ENCODE measurements around the gene NID2.

Gene NID2

DNA sequence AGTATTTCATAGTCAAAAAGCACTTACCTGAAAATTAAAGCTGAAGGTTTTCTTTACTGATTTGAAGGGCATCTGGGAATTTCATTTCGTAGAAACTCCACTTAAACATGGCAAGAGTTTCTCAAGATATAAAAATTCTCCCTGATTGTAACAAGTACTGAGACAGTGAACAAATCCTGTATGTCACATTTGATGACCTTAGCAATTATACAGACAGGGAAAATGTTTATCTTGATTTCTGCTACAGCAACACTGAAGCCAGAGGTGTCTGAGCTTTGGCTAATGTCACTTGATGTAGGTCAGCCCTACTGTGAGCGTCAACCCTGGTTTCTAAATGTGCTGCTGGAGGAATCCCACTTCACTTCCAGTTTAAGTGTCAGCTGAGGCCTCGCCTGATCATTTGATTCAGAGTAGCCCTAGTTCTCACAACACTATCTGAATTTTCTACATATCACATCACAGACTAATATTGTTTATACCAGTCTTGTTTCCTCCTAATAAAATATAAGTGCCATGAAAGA is 58.6 kb downstream of the NID2 start:
- Histone ChIP-seq H3K9ac (ENCODE audit: low read length) (no peak overlapping the region), H3K36me3 (ENCODE audit: insufficient read depth, low read length) (peaks cover 86% of the 10 kb centered on the region), H3K27me3 (ENCODE audit: control insufficient read depth in 1 of 2, insufficient read depth in 2 of 2, low read length in 2 of 2) (no peaks in the 10 kb centered on the region), H3K4me3 (ENCODE audit: low read depth in 1 of 2, low read length in 2 of 2) (no peak overlapping the region), H3K4me1 (ENCODE audit: insufficient read depth, low read length) (peaks cover 18% of the 10 kb centered on the region), H3K9me3 (ENCODE audit: low read length) (no peaks in the 10 kb centered on the region), H3K27ac (ENCODE audit: low read depth, low read length) (no peak overlapping the region)

DNA sequence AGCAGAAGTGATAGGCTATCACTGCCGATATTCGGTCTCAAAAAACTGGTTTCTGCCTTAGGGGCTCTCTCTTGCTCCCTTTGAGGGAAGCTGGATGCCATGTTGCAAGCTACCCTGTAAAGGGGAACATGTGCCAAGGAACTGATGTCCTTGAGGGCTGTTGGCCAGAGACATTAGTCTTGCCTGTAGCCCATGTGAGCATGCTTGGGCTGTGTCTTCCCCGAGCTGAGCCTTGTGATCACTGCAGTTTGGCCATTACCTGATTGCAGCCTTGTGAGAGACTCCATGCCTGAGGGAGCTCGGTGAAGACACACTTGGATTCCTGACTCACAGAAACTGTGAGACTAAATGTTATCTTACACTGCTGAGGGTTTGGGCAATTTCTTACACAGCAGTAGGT is 60.7 kb downstream of the NID2 start:
- Histone ChIP-seq H3K27me3 (ENCODE audit: control insufficient read depth in 1 of 2, insufficient read depth in 2 of 2, low read length in 2 of 2) (no peaks in the 10 kb centered on the region), H3K36me3 (ENCODE audit: insufficient read depth, low read length) (peaks cover 79% of the 10 kb centered on the region), H3K9ac (ENCODE audit: low read length) (no peak overlapping the region), H3K4me3 (ENCODE audit: low read depth in 1 of 2, low read length in 2 of 2) (no peak overlapping the region), H3K9me3 (ENCODE audit: low read length) (no peaks in the 10 kb centered on the region), H3K27ac (ENCODE audit: low read depth, low read length) (no peak overlapping the region), H3K4me1 (ENCODE audit: insufficient read depth, low read length) (peaks cover 20% of the 10 kb centered on the region)

DNA sequence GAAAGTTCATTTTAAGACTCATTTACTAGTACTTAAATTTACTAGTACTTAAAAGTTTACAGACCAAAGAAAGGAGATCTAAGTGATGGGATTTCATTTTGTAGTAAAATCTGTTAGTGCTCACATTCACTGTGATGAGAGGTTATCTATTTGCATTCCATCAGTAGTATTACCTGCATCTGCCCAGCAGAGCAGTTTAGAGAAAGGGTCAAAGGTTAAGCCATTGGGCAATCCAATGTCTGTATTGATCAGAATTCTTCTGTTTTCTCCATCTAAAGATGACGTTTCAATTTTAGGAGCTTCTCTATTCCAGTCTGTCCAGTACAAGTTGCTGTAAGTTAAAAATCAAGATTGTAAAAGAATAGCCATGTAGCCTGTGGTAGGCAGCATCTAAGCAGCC is 61.2 kb downstream of the NID2 start:
- Histone ChIP-seq H3K9ac (ENCODE audit: low read length) (no peak overlapping the region), H3K4me3 (ENCODE audit: low read depth in 1 of 2, low read length in 2 of 2) (no peak overlapping the region), H3K27ac (ENCODE audit: low read depth, low read length) (no peak overlapping the region), H3K4me1 (ENCODE audit: insufficient read depth, low read length) (peaks cover 16% of the 10 kb centered on the region), H3K27me3 (ENCODE audit: control insufficient read depth in 1 of 2, insufficient read depth in 2 of 2, low read length in 2 of 2) (no peaks in the 10 kb centered on the region), H3K36me3 (ENCODE audit: insufficient read depth, low read length) (peaks cover 75% of the 10 kb centered on the region), H3K9me3 (ENCODE audit: low read length) (no peaks in the 10 kb centered on the region)

DNA sequence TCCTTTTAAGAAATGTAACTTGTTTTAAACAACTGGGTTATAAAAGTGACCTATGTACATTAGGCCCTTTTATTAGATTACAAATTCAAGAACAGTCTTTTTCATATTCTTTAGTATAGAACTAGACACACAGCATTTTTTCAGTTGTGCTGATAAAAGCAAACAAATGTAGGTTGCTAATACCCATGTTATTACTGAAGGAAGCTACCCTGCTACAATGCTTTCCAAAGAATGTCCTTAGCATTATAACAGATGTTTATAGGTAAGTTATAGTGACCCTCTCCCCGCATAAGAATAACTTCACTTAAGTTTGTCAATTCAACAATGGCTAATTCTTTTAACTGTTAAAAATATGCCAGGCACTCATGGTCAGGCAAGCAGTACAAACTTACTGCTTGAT is 61.6 kb downstream of the NID2 start:
- Histone ChIP-seq H3K27me3 (ENCODE audit: control insufficient read depth in 1 of 2, insufficient read depth in 2 of 2, low read length in 2 of 2) (no peaks in the 10 kb centered on the region), H3K27ac (ENCODE audit: low read depth, low read length) (no peak overlapping the region), H3K9me3 (ENCODE audit: low read length) (no peaks in the 10 kb centered on the region), H3K9ac (ENCODE audit: low read length) (no peak overlapping the region), H3K4me3 (ENCODE audit: low read depth in 1 of 2, low read length in 2 of 2) (no peak overlapping the region), H3K4me1 (ENCODE audit: insufficient read depth, low read length) (peaks cover 17% of the 10 kb centered on the region), H3K36me3 (ENCODE audit: insufficient read depth, low read length) (peaks cover 76% of the 10 kb centered on the region)

DNA sequence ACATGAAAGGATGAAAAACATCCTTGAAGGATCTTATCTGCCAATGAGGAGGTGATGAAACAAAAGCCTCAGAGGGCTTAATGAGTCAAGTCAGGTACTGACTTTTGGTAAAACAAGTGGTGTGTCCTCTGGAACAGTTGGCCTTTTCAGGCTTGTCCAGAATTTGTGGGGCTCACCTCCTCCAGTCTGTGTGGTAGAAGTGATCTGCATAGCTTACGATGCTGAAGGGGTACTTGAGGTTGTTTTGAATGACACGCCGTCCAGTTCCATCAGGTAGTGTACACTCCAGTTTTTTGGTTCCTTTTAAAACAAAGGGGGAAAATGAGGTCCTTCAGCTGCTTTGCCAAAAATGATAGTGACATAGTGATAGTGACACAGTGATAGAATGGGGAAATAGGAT is 62.5 kb downstream of the NID2 start:
- Histone ChIP-seq H3K9me3 (ENCODE audit: low read length) (no peaks in the 10 kb centered on the region), H3K27me3 (ENCODE audit: control insufficient read depth in 1 of 2, insufficient read depth in 2 of 2, low read length in 2 of 2) (no peaks in the 10 kb centered on the region), H3K36me3 (ENCODE audit: insufficient read depth, low read length) (peaks cover 77% of the 10 kb centered on the region), H3K4me1 (ENCODE audit: insufficient read depth, low read length) (peaks cover 23% of the 10 kb centered on the region), H3K9ac (ENCODE audit: low read length) (no peak overlapping the region), H3K27ac (ENCODE audit: low read depth, low read length) (no peak overlapping the region), H3K4me3 (ENCODE audit: low read depth in 1 of 2, low read length in 2 of 2) (no peak overlapping the region)

DNA sequence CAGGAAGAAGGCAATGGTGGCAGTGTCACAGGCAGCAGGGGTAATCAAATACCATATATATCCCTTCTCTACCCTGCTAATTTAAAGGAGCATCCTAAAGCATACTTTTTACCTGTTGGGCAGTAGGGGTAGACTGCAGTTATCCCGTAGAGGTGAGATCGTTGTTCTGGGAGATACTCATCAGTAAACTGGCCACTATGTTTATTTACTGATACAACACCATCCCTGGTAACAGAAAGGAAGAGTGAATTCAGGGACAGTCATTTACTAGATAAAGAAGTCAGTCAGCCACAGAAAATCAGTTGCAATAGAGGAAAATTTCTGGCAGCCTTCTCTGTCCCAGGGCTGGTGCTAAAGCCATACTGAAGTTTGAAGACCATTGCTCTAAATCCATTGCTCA is 63.2 kb downstream of the NID2 start:
- Histone ChIP-seq H3K9ac (ENCODE audit: low read length) (no peak overlapping the region), H3K36me3 (ENCODE audit: insufficient read depth, low read length) (peaks cover 73% of the 10 kb centered on the region), H3K4me1 (ENCODE audit: insufficient read depth, low read length) (peaks cover 25% of the 10 kb centered on the region), H3K27ac (ENCODE audit: low read depth, low read length) (no peak overlapping the region), H3K4me3 (ENCODE audit: low read depth in 1 of 2, low read length in 2 of 2) (no peak overlapping the region), H3K27me3 (ENCODE audit: control insufficient read depth in 1 of 2, insufficient read depth in 2 of 2, low read length in 2 of 2) (no peaks in the 10 kb centered on the region), H3K9me3 (ENCODE audit: low read length) (no peaks in the 10 kb centered on the region)

DNA sequence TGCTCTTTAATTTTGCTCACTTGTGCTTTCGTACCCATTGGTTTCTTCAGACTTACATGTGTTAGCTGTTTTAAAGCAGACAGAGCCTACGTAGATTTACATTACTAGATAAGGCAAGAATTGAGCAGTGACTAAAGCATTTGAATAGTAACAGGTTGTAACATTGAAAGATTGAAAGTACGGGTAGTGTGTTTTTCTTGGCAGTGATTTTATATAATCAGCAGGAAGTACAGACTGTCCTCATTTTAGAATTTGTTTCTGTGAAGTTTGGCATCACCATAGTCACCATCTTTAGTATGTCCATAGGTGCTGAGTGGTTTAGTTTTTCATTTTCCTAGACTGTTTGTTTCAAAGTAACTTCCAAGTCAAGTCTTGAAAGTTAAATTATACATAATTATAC is 65.5 kb downstream of the NID2 start:
- H3K4me1 ChIP-seq (ENCODE audit: insufficient read depth, low read length) = peaks cover 39% of the 10 kb centered on the region
- H3K9ac ChIP-seq (ENCODE audit: low read length) = no peak overlapping the region
- H3K9me3 ChIP-seq (ENCODE audit: low read length) = no peaks in the 10 kb centered on the region
- H3K4me3 ChIP-seq (ENCODE audit: low read depth in 1 of 2, low read length in 2 of 2) = no peak overlapping the region
- H3K36me3 ChIP-seq (ENCODE audit: insufficient read depth, low read length) = peaks cover 56% of the 10 kb centered on the region
- peak overlapping the region; percentile 57 for H3K27ac ChIP-seq (ENCODE audit: low read depth, low read length)
- H3K27me3 ChIP-seq (ENCODE audit: control insufficient read depth in 1 of 2, insufficient read depth in 2 of 2, low read length in 2 of 2) = no peaks in the 10 kb centered on the region

DNA sequence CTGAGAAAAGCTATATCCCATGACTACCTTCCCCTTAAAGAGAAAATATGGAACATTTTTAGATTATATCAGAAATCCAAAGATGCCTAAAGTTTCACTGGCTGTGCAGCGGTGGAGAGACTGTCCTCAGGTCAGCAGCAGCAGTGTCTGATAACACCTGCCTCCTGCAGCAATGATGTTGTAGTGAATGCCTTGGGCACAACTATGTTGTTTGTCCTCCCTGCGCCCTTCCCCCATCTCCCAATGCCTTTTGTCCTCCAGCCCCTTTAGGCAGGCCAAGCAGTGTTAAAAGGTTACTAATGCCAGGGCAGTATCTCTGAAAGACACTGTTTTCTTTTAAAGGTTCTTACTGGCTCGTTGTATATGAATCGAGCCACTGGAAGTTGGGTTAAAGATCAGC is 66.3 kb downstream of the NID2 start:
- Histone ChIP-seq H3K36me3 (ENCODE audit: insufficient read depth, low read length) (peaks cover 48% of the 10 kb centered on the region), H3K27ac (ENCODE audit: low read depth, low read length) (peak overlapping the region; percentile 57), H3K9ac (ENCODE audit: low read length) (no peak overlapping the region)

DNA sequence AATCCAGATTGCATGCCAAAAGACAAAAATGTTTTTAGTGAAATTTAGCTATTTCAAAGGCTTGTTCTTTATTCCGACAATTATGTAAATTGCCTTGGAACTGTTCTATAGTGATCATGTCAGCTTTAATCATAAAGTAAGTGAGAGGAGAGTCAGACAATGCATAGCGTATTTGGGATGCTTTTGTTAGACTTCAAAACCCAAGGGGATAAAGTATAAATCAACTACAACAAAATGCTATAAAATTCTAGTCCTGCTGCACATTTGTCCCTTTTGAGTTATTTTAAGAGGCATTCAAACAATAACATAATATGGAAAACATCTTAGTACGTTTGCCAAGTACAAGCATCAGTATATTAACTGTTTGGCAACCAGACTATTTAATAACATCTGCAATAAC is 68.2 kb downstream of the NID2 start:
- Histone ChIP-seq H3K4me1 (ENCODE audit: insufficient read depth, low read length) (peaks cover 39% of the 10 kb centered on the region), H3K36me3 (ENCODE audit: insufficient read depth, low read length) (peaks cover 36% of the 10 kb centered on the region), H3K27me3 (ENCODE audit: control insufficient read depth in 1 of 2, insufficient read depth in 2 of 2, low read length in 2 of 2) (no peaks in the 10 kb centered on the region), H3K27ac (ENCODE audit: low read depth, low read length) (no peak overlapping the region), H3K4me3 (ENCODE audit: low read depth in 1 of 2, low read length in 2 of 2) (no peak overlapping the region), H3K9ac (ENCODE audit: low read length) (no peak overlapping the region), H3K9me3 (ENCODE audit: low read length) (no peaks in the 10 kb centered on the region)

More for the DNA sequence above, 66.3 kb downstream of the NID2 start:
- Histone ChIP-seq H3K4me1 (ENCODE audit: insufficient read depth, low read length) (peaks cover 39% of the 10 kb centered on the region), H3K27me3 (ENCODE audit: control insufficient read depth in 1 of 2, insufficient read depth in 2 of 2, low read length in 2 of 2) (no peaks in the 10 kb centered on the region), H3K9me3 (ENCODE audit: low read length) (no peaks in the 10 kb centered on the region), H3K4me3 (ENCODE audit: low read depth in 1 of 2, low read length in 2 of 2) (no peak overlapping the region)

DNA sequence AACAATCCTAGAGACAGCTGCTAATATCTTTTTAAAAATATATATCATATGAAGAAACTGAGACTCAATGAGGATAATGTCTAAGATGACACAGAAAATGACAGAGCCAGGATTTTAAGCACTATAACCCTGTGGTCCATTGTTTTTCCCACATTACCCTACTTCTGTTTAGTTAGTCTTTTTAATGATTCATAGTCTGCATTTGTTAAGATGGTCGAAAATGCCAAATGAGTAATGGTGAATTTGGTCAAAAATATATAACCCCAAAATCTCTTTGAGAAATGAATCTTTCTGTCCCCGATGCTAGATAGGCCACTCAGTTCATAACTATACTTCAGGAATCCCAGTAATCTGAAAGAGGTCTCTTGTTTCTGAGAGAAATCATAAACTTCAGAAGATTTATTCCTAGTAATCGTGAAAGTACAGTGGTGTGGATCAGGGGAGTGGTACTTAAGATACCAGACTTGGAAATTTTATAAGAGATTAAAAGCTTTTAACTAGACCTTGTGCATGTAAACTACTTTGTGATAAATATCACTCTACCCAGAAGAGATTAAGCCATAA is 68.8 kb downstream of the NID2 start:
- Histone ChIP-seq H3K9ac (ENCODE audit: low read length) (no peak overlapping the region), H3K27me3 (ENCODE audit: control insufficient read depth in 1 of 2, insufficient read depth in 2 of 2, low read length in 2 of 2) (no peaks in the 10 kb centered on the region), H3K36me3 (ENCODE audit: insufficient read depth, low read length) (peaks cover 36% of the 10 kb centered on the region), H3K4me3 (ENCODE audit: low read depth in 1 of 2, low read length in 2 of 2) (no peak overlapping the region), H3K9me3 (ENCODE audit: low read length) (no peaks in the 10 kb centered on the region), H3K4me1 (ENCODE audit: insufficient read depth, low read length) (peaks cover 39% of the 10 kb centered on the region), H3K27ac (ENCODE audit: low read depth, low read length) (no peak overlapping the region)

DNA sequence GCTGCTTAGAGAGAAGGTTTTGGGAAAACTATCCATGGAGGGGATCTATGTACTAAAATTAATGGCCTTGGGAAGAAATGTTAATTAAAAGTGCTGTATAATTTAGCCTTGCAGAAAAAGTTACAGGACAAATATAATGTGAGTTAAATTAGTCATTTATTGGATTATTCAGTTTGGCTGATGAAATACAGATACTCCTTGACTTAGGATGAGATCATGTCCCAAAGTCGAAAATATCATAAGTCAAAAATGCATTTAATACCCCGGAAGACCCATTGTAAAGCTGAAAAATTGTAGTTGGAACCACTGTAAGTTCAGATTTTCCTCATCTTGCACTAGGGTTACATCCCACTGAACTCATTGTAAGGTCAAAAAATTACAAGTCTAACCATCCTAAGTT is 69.8 kb downstream of the NID2 start:
- H3K9ac ChIP-seq (ENCODE audit: low read length) = no peak overlapping the region
- H3K27me3 ChIP-seq (ENCODE audit: control insufficient read depth in 1 of 2, insufficient read depth in 2 of 2, low read length in 2 of 2) = no peaks in the 10 kb centered on the region
- peaks cover 33% of the 10 kb centered on the region for H3K36me3 ChIP-seq (ENCODE audit: insufficient read depth, low read length)
- peaks cover 34% of the 10 kb centered on the region for H3K4me1 ChIP-seq (ENCODE audit: insufficient read depth, low read length)
- H3K9me3 ChIP-seq (ENCODE audit: low read length) = no peaks in the 10 kb centered on the region
- H3K4me3 ChIP-seq (ENCODE audit: low read depth in 1 of 2, low read length in 2 of 2) = no peak overlapping the region
- no peak overlapping the region for H3K27ac ChIP-seq (ENCODE audit: low read depth, low read length)

DNA sequence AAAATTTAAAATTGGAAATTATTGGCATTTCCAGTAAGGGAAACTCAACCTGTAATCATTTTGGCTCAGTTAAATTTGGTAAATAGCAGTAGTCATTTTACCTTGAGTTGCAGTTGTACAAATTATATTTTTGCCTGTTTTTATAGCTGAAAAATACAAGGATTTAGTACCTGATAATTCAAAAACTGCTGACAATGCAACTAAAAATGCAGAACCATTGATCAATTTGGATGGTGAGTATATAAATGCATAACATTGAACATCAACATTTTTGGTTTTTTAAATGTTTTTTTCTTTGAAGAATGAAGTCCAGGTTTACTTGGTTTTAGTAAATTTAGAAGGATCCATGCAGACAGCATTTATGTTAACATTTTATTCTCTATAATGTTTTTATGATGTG is 70.5 kb downstream of the NID2 start:
- Histone ChIP-seq H3K4me3 (ENCODE audit: low read depth in 1 of 2, low read length in 2 of 2) (no peak overlapping the region), H3K36me3 (ENCODE audit: insufficient read depth, low read length) (peaks cover 36% of the 10 kb centered on the region), H3K9ac (ENCODE audit: low read length) (no peak overlapping the region), H3K9me3 (ENCODE audit: low read length) (no peaks in the 10 kb centered on the region), H3K27ac (ENCODE audit: low read depth, low read length) (no peak overlapping the region), H3K27me3 (ENCODE audit: control insufficient read depth in 1 of 2, insufficient read depth in 2 of 2, low read length in 2 of 2) (no peaks in the 10 kb centered on the region), H3K4me1 (ENCODE audit: insufficient read depth, low read length) (peaks cover 28% of the 10 kb centered on the region)
